ENCODE data around the gene HOXA5.

GRCh38 chr7:27145914-27146412 lies 2.5 kb upstream of the HOXA5 start:
- no peak for TF ChIP-seq GATA2 (IDR thresholded peaks at IDR 0.05; ENCODE audit: low read depth, low read length)
- TF ChIP-seq GATA3 (IDR thresholded peaks at IDR 0.05; ENCODE audit: low read depth, low read length) = no peak

All from SH-SY5Y (cell line).